CD8-positive, alpha-beta memory T cell (primary cell): ENCODE measurements around the gene CD99L2. TPM values are rescaled to one million over a fixed set of nuclear protein-coding genes. Genes with fewer than 3 reads are reported as not detected.
"Not testable (repeated sequence)": the region's sequence is repeated elsewhere in the genome, so short reads cannot be mapped to it uniquely, and the experiment has no call there.

Experiments used
- CTCF ChIA-PET: fragments of 350-600 bp; sonication (Branson Sonifier 250); formaldehyde crosslinking; loops from one replicate; lab custom pipeline; 2021; ENCODE audit warnings: antibody characterized with exemption; lab: Charles Lee
- POLR2A ChIA-PET: fragments of 350-600 bp; sonication (Branson Sonifier 250); formaldehyde crosslinking; loops from one replicate; lab custom pipeline; 2021; ENCODE audit warnings: antibody characterized with exemption; lab: Charles Lee
- DNase-seq, 5 donors: peaks; one replicate each; pipeline versions ENCODE4 v3.0.0 to v3.0.0-alpha.2; 2020 to 2022; ENCODE audit warnings: mixed read lengths in 1 of 5
- H3K27ac ChIP-seq: one replicate; pipeline ENCODE4 v1.7.0; 2013; ENCODE audit warnings: low read depth, mild to moderate bottlenecking, low read length, moderate library complexity
- H3K27me3 ChIP-seq: 2 replicates; pipeline ENCODE4 v1.7.0; 2013; ENCODE audit warnings: low read length, mild to moderate bottlenecking; ENCODE audit not compliant: insufficient read depth, poor library complexity, severe bottlenecking
- H3K36me3 ChIP-seq: 2 replicates; pipeline ENCODE4 v1.7.0; 2013; ENCODE audit warnings: mild to moderate bottlenecking, low read length, moderate library complexity; ENCODE audit not compliant: insufficient read depth
- H3K4me1 ChIP-seq: 2 replicates; pipeline ENCODE4 v1.7.0; 2013; ENCODE audit warnings: mild to moderate bottlenecking, low read length, moderate library complexity; ENCODE audit not compliant: insufficient read depth
- H3K4me3 ChIP-seq: 2 replicates; pipeline ENCODE4 v1.7.0; 2013; ENCODE audit warnings: mild to moderate bottlenecking, low read length
- H3K9me3 ChIP-seq: 2 replicates; pipeline ENCODE4 v1.7.0; 2013; ENCODE audit warnings: mild to moderate bottlenecking, low read length
- H3K27ac Mint-ChIP-seq, 8 donors: one replicate each; pipeline ENCODE4 v1.8.0; 2020 to 2021; ENCODE audit warnings: mixed read lengths in 8 of 8, mild to moderate bottlenecking in 6 of 8, inconsistent platforms in 3 of 8, moderate library complexity in 3 of 8
- H3K27me3 Mint-ChIP-seq, 2 donors: one replicate each; pipeline ENCODE4 v1.8.0; 2020 to 2021; ENCODE audit warnings: mixed read lengths in 2 of 2, mild to moderate bottlenecking in 1 of 2, moderate library complexity in 1 of 2
- H3K36me3 Mint-ChIP-seq, 3 donors: one replicate each; pipeline ENCODE4 v1.8.0; 2020 to 2021; ENCODE audit warnings: mixed read lengths in 3 of 3, inconsistent platforms in 1 of 3, mild to moderate bottlenecking in 1 of 3
- H3K4me1 Mint-ChIP-seq, 3 donors: one replicate each; pipeline ENCODE4 v1.8.0; 2020 to 2021; ENCODE audit warnings: mixed read lengths in 3 of 3, inconsistent platforms in 1 of 3, mild to moderate bottlenecking in 1 of 3
- H3K4me3 Mint-ChIP-seq, 7 donors: one replicate each; pipeline ENCODE4 v1.8.0; 2020 to 2021; ENCODE audit warnings: mixed read lengths in 7 of 7, mild to moderate bottlenecking in 6 of 7, moderate library complexity in 4 of 7, inconsistent platforms in 2 of 7
- H3K9me3 Mint-ChIP-seq, 5 donors: one replicate each; pipeline ENCODE4 v1.8.0; 2020 to 2022; ENCODE audit warnings: mixed read lengths in 5 of 5, mild to moderate bottlenecking in 3 of 5, moderate library complexity in 2 of 5, inconsistent platforms in 1 of 5
- polyA plus RNA-seq: library from polyadenylated mRNA; unstranded; fragments of 300-500 nt; fragmentation: Illumina TruSeq; gene quantifications from one replicate; pipeline ENCODE4 v1.2.3, GENCODE V29; 2021
- total RNA-seq, 2 experiments: library from RNA; stranded (reverse); gene quantifications; one replicate each; pipeline ENCODE4 v1.2.3, GENCODE V29; 2021

The CD99L2 gene
- total and polyA plus RNA-seq, 3 experiments from 2014 or later, result 13.7 to 15.9 (median 14.7) TPM

GRCh38 chrX:150887906-150888465 lies 10.5 kb downstream of the CD99L2 start:
- H3K4me3 Mint-ChIP-seq, result no peak overlapping the region
- Histone ChIP-seq H3K4me3 (no peak overlapping the region), H3K4me1 (no peaks in the 10 kb centered on the region), H3K9me3 (no peaks in the 10 kb centered on the region), H3K36me3 (no peaks in the 10 kb centered on the region), H3K27me3 (no peaks in the 10 kb centered on the region), H3K27ac (no peak overlapping the region)
- peak overlapping the region in 1 of 8 donors; percentile 75 for H3K27ac Mint-ChIP-seq
- H3K4me1 Mint-ChIP-seq, result peaks cover 2 to 8% (median 7%) of the 10 kb centered on the region in 3 donors
- POLR2A ChIA-PET, result no interaction called here
- CTCF ChIA-PET, result no interaction called here
- DNase-seq, result no peak
- H3K36me3 Mint-ChIP-seq, result no peaks in the 10 kb centered on the region
- H3K9me3 Mint-ChIP-seq, result no peaks in the 10 kb centered on the region
- H3K27me3 Mint-ChIP-seq, result peaks cover 0 to 3% of the 10 kb centered on the region in 2 donors

- H3K27ac Mint-ChIP-seq, H3K4me1 Mint-ChIP-seq, H3K4me3 Mint-ChIP-seq, H3K4me1 ChIP-seq, H3K9me3 ChIP-seq, DNase-seq, H3K27me3 ChIP-seq, H3K27me3 Mint-ChIP-seq, H3K27ac ChIP-seq, H3K36me3 ChIP-seq, H3K4me3 ChIP-seq, H3K9me3 Mint-ChIP-seq, H3K36me3 Mint-ChIP-seq, CTCF ChIA-PET: not testable (repeated sequence)
- POLR2A ChIA-PET, result interaction anchor here (0.6 kb wide), 1 partner anchor 10 kb away, joined by 3 read pairs; no protein-coding TSS in a partner anchor
These were observed 11.2 kb downstream of the CD99L2 start for GRCh38 chrX:150887268-150887667.

- no peaks in the 10 kb centered on the region for H3K36me3 Mint-ChIP-seq
- ChIA-PET CTCF (no interaction called here), POLR2A (no interaction called here)
- Histone ChIP-seq H3K36me3 (no peaks in the 10 kb centered on the region), H3K27me3 (no peaks in the 10 kb centered on the region), H3K4me1 (peaks cover under 1% of the 10 kb centered on the region), H3K9me3 (no peaks in the 10 kb centered on the region), H3K27ac (no peak overlapping the region), H3K4me3 (no peak overlapping the region)
- peaks cover 0 to 3% of the 10 kb centered on the region in 2 donors for H3K27me3 Mint-ChIP-seq
- no peak overlapping the region for H3K27ac Mint-ChIP-seq
- H3K4me1 Mint-ChIP-seq, result peaks cover 3 to 10% (median 9%) of the 10 kb centered on the region in 3 donors
- no peak for DNase-seq
- H3K9me3 Mint-ChIP-seq, result no peaks in the 10 kb centered on the region
- no peak overlapping the region for H3K4me3 Mint-ChIP-seq
These were observed 12.1 kb downstream of the CD99L2 start for GRCh38 chrX:150886381-150886780.

DNA sequence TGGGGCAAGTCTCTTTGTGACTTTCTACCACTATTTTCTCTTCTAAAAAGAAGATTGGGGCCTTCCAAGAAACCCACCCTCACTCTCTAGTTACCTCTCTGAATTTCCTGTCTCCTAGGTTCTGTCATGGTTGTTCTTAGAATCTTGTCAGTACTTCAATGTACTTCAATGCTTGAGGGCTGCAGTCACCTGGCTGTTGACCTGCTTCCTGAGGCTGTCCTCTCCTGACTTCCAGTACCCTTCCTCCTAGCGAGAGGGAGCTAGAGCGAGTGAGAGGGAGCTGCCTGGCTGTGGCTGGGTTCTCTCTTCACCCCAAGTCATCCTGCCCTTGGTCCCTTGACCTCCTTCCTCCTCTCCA lies 17.7 kb downstream of the CD99L2 start:
- peak overlapping the region in 1 of 7 donors; percentile 11 for H3K4me3 Mint-ChIP-seq
- Histone ChIP-seq H3K4me3 (no peak overlapping the region), H3K4me1 (peaks cover 13% of the 10 kb centered on the region), H3K36me3 (no peaks in the 10 kb centered on the region), H3K27me3 (no peaks in the 10 kb centered on the region), H3K9me3 (no peaks in the 10 kb centered on the region), H3K27ac (no peak overlapping the region)
- CTCF ChIA-PET, result no interaction called here
- POLR2A ChIA-PET, result no interaction called here
- peaks cover 0 to 2% (median 0%) of the 10 kb centered on the region in 5 donors for H3K9me3 Mint-ChIP-seq
- H3K4me1 Mint-ChIP-seq, result peaks cover 10 to 27% (median 23%) of the 10 kb centered on the region in 3 donors
- DNase-seq, result no peak
- H3K27me3 Mint-ChIP-seq, result peaks cover 0 to 4% of the 10 kb centered on the region in 2 donors
- H3K27ac Mint-ChIP-seq, result peak overlapping the region in 1 of 8 donors; percentile 43
- H3K36me3 Mint-ChIP-seq, result peaks cover 1 to 4% (median 2%) of the 10 kb centered on the region in 3 donors

- H3K27ac ChIP-seq, result no peak overlapping the region
- H3K9me3 ChIP-seq, result no peaks in the 10 kb centered on the region
- no peak for DNase-seq
- peaks cover 0 to 3% (median 0%) of the 10 kb centered on the region in 5 donors for H3K9me3 Mint-ChIP-seq
- peaks cover 2 to 8% (median 4%) of the 10 kb centered on the region in 3 donors for H3K36me3 Mint-ChIP-seq
- no peaks in the 10 kb centered on the region for H3K27me3 ChIP-seq
- no peak overlapping the region for H3K4me3 Mint-ChIP-seq
- peaks cover 10 to 27% (median 22%) of the 10 kb centered on the region in 3 donors for H3K4me1 Mint-ChIP-seq
- POLR2A ChIA-PET, result no interaction called here
- CTCF ChIA-PET, result no interaction called here
- no peak overlapping the region for H3K27ac Mint-ChIP-seq
- no peak overlapping the region for H3K4me3 ChIP-seq
- no peaks in the 10 kb centered on the region for H3K36me3 ChIP-seq
- peaks cover 0 to 3% of the 10 kb centered on the region in 2 donors for H3K27me3 Mint-ChIP-seq
- H3K4me1 ChIP-seq, result peaks cover 13% of the 10 kb centered on the region
These were observed 18.3 kb downstream of the CD99L2 start for GRCh38 chrX:150879855-150880807.

DNA sequence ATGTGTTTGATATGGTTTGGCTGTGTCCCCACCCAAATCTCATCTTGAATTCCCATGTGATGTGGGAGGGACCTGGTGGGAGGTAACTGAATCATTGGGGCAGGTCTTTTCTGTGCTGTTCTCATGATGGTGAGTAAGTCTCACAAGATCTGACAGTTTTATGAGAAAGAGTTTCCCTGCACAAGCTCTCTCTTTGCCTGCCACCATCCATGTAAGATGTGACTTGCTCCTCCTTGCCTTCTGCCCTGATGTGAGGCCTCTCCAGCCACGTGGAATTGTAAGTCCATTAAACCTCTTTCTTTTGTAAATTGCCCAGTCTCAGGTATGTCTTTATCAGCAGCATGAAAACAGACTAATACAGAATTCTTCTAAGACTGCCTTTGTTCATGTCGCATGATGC lies 22.8 kb downstream of the CD99L2 start:
- H3K27ac Mint-ChIP-seq, H3K9me3 ChIP-seq, H3K27me3 ChIP-seq, H3K36me3 Mint-ChIP-seq, H3K4me1 ChIP-seq, H3K27me3 Mint-ChIP-seq, DNase-seq, H3K36me3 ChIP-seq, H3K4me3 Mint-ChIP-seq, POLR2A ChIA-PET, CTCF ChIA-PET, H3K4me3 ChIP-seq, H3K9me3 Mint-ChIP-seq, H3K27ac ChIP-seq: not testable (repeated sequence)
- peaks cover 7 to 37% (median 18%) of the 10 kb centered on the region in 3 donors for H3K4me1 Mint-ChIP-seq

DNA sequence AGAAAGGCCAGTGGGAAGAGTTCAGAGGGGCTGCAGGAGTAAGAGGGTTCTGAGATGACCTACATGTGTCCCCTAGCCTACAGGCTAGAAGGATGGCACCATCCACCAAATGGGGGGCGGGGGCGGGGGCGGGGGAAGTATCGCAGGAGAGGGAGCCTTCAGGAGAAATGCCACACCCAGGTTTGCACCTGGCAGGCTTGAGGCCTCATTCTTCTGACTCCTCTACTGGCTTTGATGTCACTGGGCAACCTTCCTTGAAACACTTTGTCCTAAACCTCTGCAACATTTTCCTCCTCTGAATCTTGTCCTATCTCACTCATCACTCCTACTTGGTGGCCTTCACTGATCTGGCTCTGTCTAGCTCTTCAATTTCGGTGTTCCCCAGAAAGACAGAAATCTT lies 24.0 kb downstream of the CD99L2 start:
- peaks cover 5 to 29% (median 9%) of the 10 kb centered on the region in 3 donors for H3K4me1 Mint-ChIP-seq
- H3K36me3 Mint-ChIP-seq, result peaks cover 2 to 8% (median 3%) of the 10 kb centered on the region in 3 donors
- CTCF ChIA-PET, result no interaction called here

GRCh38 chrX:150873616-150874015 lies 24.9 kb downstream of the CD99L2 start:
- no peak overlapping the region for H3K27ac Mint-ChIP-seq
- no peak overlapping the region for H3K4me3 ChIP-seq
- no peak overlapping the region for H3K4me3 Mint-ChIP-seq
- no peaks in the 10 kb centered on the region for H3K27me3 Mint-ChIP-seq
- no peaks in the 10 kb centered on the region for H3K4me1 ChIP-seq
- peaks cover 0 to 8% (median 0%) of the 10 kb centered on the region in 3 donors for H3K36me3 Mint-ChIP-seq
- H3K36me3 ChIP-seq, result no peaks in the 10 kb centered on the region
- POLR2A ChIA-PET, result no interaction called here
- peaks cover 4 to 29% (median 7%) of the 10 kb centered on the region in 3 donors for H3K4me1 Mint-ChIP-seq
- CTCF ChIA-PET, result no interaction called here
- no peaks in the 10 kb centered on the region for H3K27me3 ChIP-seq
- H3K27ac ChIP-seq, result no peak overlapping the region
- DNase-seq, result no peak
- H3K9me3 ChIP-seq, result no peaks in the 10 kb centered on the region
- H3K9me3 Mint-ChIP-seq, result peaks cover 0 to 3% (median 0%) of the 10 kb centered on the region in 5 donors

More for the DNA sequence above, 24.0 kb downstream of the CD99L2 start:
- Histone ChIP-seq H3K4me3 (no peak overlapping the region), H3K9me3 (no peaks in the 10 kb centered on the region), H3K27ac (no peak overlapping the region), H3K4me1 (no peaks in the 10 kb centered on the region), H3K27me3 (no peaks in the 10 kb centered on the region), H3K36me3 (no peaks in the 10 kb centered on the region)
- H3K4me3 Mint-ChIP-seq, result no peak overlapping the region
- H3K27ac Mint-ChIP-seq, result no peak overlapping the region
- POLR2A ChIA-PET, result no interaction called here
- peaks cover 0 to 3% (median 0%) of the 10 kb centered on the region in 5 donors for H3K9me3 Mint-ChIP-seq
- H3K27me3 Mint-ChIP-seq, result no peaks in the 10 kb centered on the region
- DNase-seq, result no peak
